ENCODE data around the gene SPON1. TPM values are rescaled to one million over a fixed set of nuclear protein-coding genes. Genes with fewer than 3 reads are reported as not detected.
"Not testable (repeated sequence)": the region's sequence is repeated elsewhere in the genome, so short reads cannot be mapped to it uniquely, and the experiment has no call there.

Gene SPON1
- total RNA-seq, 1 donor from 2014 or later: 5.0 TPM

DNA sequence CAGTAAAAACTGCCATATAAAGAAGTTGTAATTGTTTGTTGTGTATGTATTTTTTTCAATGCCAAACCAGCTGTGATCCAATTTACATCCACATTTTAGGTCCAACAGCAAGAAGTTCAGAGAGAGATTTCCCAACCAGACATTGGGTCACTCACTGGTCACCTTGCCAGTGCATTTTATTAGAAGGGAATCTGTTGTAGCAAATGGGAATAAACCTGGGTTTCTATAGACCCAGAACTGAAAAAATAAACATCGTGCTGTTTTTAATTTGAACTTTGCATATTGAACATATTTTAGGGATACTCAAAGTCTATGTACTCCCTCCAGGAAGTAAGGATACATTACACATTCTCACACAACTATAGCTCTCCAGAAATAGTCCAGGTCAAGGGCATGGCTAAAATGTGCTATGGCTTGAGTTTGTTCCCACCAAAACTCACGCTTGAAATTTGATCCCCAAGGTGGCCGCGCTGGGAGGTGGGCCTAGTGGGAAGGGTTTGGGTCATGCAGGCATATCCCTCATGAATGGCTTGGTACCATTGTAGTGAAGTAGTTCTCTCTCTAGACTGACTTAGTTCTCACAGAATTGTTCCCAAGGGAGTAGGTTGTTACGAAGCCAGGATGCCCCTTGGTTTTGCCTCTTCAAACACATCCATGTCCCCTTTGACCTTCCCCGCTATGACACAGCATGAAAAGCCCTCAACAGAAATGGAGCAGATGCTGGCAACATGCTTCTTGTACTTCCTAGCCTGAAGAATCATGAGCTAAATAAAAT is 305.5 kb downstream of the SPON1 start:
- intact Hi-C loops (cut with DNase I): no loop called here
- ATAC-seq (no peak), DNase-seq (ENCODE audit: missing footprints) (no peak)

DNA sequence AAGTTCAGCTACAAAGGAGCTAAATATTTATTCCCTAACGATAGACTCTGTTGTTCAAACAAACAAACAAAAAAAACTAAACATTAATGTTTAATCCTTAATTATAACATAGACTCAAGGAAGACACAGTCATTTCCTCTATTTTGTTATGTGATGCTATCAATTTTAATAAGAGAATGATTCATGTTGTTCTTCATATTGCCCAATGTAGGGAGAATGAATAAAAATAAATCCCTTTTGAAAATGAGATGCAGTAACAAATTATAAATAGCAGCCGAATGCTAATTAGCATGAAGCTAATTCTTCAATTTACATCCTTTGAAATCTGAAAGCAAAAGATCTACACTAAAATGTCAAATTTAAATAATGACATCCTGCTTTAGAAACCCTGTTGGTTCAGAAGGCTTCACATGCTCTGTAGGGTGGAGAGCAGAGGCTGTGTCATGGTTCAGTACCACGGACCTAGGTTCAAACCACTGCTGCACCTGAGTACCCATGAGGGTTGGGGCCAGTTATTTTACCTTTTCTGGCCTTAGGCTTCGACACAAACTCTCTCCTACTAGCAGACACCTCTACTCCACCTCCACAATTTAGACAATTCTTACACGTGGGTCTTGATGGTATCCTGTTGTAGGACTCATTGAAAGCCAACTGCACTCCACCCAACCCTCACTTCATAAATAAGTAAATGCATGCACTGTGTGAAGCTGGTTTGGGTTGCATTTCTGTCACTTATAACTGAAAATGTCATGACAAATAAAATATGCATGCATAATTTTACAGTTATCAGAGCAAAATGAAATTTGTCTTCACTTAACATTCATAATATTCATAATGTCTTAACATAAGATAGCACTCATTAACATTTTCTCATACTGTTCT is 307.4 kb downstream of the SPON1 start:
- no peak for DNase-seq (ENCODE audit: missing footprints)
- intact Hi-C loops (cut with DNase I): no loop called here

DNA sequence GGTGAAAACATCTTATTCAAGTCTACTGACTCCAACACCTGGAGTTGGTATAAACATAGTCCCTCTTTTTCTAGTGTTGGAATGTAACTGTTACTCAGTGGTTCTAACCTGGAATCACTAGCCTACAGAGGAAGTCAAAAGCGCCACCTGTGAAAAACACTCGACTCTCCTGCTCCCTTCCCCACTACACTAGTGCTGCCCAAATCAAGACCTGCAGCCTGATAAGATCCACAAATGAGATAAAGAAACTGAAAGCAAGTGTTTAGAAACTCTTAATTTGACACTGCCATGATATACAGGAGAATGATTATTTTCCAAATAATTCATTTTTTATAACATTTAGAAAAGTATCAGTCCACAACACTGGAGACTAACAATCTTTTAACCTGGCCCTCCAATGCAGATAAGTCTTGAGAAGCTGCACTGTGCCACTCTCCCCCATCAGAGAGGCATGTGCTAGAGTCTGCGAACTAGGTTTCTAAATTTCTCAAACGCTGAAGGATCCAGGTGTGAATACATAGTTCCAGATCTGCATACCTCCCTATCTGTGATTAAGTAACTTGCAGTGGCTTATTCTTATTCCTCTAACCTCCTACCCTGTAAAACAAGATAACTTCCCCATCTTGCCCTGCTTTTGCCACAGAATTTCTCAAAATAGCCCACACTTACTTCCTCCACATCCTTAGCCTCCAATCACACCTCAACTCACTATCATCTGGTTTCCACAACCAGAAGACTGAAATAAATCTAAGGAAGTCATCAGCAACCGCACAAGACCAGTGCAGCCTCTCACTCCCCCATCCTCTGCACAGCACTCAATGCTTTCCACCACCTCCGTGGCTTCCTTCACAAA is 308.4 kb downstream of the SPON1 start:
- ATAC-seq (no peak), DNase-seq (ENCODE audit: missing footprints) (no peak)
- intact Hi-C loops (cut with DNase I): no loop called here

More for the DNA sequence above, 307.4 kb downstream of the SPON1 start:
- ATAC-seq: no peak

DNA sequence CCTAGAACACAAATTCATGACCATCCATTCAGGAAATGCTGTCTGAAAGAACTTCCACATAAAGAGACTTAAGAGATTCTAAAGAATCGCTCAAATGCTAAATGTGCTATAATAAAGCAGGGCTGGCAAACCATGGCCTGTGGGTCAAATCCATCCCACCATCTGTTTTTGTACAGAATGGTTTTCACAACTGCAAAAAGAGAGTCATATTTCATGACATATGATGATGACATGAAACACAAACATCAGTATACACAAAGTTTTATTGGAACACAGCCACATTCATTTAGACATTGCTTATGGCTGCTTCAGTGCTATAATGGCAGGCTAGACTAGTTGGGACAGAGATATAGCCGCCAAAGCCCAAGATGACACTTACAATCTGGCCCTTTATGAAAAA is 311.4 kb downstream of the SPON1 start:
- intact Hi-C loops (cut with DNase I): no loop called here
- no peak for DNase-seq (ENCODE audit: missing footprints)
- no peak for ATAC-seq

DNA sequence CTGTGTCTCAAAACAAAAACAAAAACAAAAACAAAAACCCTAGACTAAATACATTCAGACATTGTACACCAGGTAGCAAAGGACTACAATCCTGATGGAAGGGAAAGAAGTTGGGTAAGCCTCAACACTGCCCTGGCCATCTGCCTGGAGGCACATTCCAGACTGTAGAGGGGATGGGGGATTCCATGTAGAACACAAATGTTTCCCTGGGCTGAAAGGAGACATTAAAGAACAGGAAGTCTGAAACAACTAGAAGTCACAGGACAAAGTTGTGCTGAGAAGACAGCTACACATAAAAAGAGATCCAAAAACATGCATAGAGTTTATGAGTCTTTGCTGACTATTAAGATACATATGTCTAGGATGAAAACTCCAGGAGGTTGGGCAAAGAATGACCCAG is 312.6 kb downstream of the SPON1 start:
- DNase-seq (ENCODE audit: missing footprints) (no peak), ATAC-seq (no peak)
- intact Hi-C loops (cut with DNase I): no loop called here

DNA sequence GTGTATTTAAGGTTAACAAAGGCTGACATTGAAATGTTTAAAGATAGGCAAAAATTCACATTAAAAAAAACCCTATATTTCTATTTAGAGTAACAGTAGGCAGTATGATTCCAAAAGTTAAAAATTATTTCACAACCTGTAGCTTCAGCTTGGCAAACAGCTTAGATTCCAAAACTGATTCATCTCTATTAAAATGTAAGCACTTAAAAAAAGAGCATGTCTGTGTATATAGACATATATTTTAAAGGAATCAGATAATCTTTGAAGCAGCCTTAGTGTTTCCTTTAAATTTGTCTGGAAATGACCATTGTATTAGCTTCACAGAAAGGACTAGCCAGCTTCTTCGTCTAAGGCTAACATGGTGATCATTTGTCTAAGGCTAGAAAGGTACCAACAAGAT is 316.3 kb downstream of the SPON1 start:
- ATAC-seq; DNase-seq (ENCODE audit: missing footprints); intact Hi-C loops (cut with DNase I): not testable (repeated sequence)

DNA sequence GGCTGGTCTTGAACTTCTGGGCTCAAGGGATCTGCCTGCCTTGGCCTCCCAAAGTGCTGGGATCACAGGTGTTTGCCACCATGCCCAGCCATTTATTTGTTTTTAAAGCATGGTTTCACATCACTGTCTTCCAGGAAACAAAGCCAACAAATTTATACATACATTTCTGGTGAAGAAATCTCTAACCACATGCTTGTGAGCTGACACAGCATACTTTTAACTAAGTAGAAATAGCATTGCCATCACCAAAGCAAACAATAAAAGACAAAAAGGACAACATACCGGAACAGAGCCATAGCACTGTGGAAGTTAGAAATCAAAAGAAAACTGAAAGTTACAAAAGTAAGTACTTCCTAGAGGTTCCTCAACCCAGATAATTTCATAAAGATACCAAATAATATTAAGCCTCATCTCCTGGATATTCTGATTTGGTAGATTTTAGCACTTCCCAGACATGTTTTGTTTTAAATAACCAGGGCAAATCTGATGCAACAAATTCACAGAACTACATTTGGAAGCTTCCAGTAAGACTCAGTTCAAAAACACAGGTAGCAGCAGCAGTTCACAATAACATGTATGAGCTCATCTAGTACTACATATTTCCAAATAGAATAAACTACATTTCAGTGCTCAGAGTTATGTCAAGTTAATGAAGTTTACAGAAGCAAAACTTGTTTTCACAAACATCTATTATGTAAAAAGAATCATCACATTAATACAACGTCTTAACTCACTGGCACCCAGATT is 325.8 kb downstream of the SPON1 start:
- DNase-seq (ENCODE audit: missing footprints) (no peak), ATAC-seq (no peak)
- intact Hi-C loops (cut with DNase I): no loop called here

DNA sequence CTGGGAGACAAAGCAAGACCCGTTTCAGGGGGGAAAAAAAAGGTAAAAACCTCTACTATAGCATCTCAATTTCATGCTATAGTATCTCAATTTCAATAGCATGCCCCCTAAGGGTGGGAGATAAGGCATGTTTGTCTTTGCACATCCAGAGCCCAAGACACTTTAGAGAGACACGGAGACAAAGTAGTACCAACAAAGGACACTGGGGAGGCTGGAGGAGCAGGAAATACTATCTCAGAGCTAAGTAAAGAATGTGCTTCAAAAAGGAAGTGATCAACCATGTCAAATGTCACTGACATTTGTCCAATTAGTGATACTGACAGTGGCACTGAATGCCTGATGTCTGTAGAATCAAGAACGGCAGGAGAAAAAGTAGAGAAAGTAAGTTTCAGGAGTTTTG is 327.9 kb downstream of the SPON1 start:
- no peak for DNase-seq (ENCODE audit: missing footprints)
- no peak for ATAC-seq
- intact Hi-C loops (cut with DNase I): no loop called here

DNA sequence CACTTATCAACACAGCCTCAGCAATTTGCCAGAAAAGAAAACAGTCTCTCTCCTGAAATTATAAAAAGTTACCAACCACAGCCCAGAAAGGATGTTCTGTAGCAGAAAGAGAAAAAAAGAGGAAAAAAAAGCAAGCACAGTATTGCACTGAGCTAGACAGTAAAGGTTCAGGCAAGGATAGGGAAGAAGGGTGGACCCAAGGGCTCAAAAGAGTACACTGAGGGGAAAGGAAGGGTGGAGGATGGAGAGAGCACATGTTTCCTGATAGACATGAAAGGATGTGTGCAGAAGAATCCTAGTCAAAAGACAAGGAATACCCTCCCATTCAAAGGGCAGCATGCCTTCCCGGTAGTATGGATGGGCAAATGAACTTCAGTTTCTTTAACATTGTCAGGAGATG is 337.4 kb downstream of the SPON1 start:
- intact Hi-C loops (cut with DNase I): loop anchor here (2.0 kb wide), 1 partner anchor 157 kb away; no protein-coding TSS in a partner anchor
- no peak for DNase-seq (ENCODE audit: missing footprints)

DNA sequence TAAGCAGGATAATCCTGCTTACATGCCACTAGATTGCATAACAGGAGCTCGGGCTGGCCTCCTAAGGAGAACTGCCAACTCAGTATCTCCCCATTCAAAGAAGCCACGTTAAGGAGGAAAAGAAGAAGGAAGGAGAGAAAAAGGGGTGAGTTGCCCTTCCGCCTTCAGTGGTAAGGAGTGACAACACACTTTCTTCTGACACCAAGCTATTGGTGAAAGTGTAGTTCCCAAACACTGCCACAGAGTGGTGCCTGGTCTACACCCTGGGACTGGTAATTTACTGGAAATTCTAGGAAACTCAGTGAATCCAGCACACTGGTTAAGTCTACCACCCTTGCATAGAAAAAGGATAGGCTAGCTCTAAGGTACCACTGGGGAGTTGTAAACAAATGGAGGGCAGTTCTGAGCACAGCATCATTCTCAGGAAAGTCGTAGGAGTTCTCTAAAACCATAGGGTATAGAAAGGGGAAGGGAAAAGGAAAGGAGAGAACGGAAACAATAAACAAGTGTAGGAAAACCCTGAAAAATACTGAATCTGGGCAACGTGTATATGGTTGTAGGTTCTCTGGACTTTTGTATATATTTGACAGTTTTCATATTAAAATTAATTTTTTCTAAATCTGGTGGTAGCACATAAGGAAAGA is 338.3 kb downstream of the SPON1 start:
- peak; percentile 91 for ATAC-seq
- no peak for DNase-seq (ENCODE audit: missing footprints)
- intact Hi-C loops (cut with DNase I): loop anchor here (2.0 kb wide), 1 partner anchor 156 kb away; no protein-coding TSS in a partner anchor

More for the DNA sequence above, 337.4 kb downstream of the SPON1 start:
- ATAC-seq: peak; percentile 43

DNA sequence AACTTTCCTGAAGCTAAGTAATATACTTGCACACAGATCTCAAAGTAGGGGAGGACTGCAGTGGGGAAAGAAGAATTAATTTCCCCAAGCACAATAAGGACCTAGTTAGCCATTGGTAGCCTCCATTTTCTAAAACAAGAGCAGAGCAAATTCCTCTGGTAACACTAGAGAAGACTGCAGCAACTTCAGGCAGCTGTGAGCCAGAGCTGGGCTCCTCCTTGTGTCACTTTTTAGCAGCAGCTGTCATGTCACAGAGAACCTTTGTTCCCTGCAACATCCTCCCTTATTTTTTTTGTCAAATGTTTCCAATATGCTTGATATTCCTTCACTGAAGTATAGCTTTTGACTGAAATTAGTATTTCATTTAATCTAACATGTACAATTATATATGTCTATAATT is 342.1 kb downstream of the SPON1 start:
- no peak for DNase-seq (ENCODE audit: missing footprints)
- intact Hi-C loops (cut with DNase I): no loop called here
- ATAC-seq: no peak

DNA sequence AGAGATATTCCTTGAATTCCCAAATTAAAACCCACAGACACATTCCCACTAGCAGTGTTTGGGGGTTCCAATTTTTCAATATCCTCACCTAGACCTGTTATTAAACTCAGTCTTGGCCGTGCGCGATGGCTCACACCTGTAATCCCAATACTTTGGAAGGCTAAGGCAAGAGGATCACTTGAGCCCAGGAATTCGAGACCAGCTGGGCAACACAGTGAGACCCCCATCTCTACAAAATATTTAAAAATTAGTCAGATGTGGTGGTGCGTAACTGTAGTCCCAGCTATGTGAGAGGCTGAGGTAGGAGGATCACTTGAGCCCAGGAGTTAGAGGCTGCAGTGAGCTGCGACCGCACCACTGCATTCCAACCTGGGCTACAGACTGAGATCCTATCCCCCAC is 343.1 kb downstream of the SPON1 start:
- intact Hi-C loops (cut with DNase I): no loop called here
- DNase-seq (ENCODE audit: missing footprints): no peak
- no peak for ATAC-seq

DNA sequence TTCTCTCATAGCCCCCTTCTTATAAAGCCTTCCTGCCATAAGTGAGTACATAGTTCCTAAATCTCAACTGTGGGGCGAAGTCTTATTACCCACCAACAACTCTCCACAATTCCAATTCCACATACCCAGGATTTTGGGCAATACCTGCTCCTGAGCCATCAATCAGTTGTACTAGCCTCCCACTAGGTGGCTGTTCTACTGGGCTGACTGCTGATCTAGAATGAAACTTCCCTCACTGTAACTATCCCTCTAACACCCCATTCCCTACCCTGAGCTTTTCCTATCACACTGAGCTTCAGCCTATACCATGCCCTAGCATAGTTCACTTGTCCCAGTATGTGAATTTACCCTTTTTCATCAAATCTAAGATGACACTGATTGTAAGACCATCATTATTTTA is 344.0 kb downstream of the SPON1 start:
- no peak for DNase-seq (ENCODE audit: missing footprints)
- intact Hi-C loops (cut with DNase I): no loop called here

DNA sequence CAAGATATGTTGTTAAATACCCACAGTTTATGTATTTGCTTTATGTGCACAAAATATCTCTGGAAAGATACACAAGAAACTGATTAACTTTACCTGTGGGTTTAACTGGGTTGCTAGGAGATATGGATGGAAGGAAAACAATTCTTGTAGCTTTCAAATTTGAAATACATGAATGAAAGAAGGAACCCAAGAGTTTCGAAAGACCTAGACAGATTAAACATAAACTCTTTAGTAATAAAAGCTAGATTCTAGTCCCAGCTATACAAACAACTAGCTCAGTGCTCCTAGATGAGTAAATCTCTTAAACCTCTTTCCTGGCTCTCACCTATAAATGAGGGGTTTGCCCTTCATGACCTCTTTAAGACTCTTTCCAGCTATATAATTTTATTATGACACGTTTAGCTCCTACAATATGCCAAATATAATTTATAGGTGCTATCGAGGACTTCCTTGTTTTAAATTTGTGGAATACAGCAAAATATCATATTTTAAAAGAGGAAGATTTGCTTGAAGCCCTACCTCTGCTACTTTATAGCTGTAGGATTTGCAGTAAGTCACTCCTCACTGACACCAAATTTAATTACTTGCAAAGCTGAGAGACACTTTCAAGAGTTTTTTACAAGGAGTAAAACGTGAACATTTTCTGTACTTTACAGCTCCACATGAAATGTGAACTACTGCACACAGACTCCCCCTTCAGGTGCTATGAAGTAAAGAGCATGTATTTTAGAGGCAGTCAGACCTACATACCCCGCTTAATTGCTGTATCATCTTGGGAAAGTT is 345.8 kb downstream of the SPON1 start:
- ATAC-seq (peak; percentile 60), DNase-seq (ENCODE audit: missing footprints) (no peak)
- intact Hi-C loops (cut with DNase I): no loop called here

More for the DNA sequence above, 344.0 kb downstream of the SPON1 start:
- no peak for ATAC-seq

DNA sequence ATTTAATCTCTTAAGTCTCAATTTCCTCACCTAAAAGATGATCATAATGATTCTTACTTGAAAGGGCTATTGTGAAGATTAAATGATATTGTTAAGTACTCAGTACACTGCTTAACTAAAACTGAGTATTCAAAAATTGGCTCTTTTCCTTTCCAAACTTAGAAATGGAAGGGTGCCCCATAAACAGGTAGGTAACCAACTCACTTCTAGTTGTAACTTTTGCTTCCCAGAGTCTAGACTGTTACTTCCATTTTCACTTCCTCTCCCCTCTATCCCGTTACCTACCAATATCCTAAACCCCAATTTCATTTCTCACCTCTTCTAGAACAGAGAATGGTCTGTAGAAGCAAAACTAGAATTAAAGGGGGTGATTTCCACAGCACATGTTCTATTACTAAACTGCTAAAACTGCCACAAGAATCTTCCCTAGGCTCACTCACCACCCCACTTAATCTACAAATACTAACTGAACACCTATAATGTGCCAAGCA is 346.4 kb downstream of the SPON1 start:
- intact Hi-C loops (cut with DNase I): no loop called here
- no peak for DNase-seq (ENCODE audit: missing footprints)

DNA sequence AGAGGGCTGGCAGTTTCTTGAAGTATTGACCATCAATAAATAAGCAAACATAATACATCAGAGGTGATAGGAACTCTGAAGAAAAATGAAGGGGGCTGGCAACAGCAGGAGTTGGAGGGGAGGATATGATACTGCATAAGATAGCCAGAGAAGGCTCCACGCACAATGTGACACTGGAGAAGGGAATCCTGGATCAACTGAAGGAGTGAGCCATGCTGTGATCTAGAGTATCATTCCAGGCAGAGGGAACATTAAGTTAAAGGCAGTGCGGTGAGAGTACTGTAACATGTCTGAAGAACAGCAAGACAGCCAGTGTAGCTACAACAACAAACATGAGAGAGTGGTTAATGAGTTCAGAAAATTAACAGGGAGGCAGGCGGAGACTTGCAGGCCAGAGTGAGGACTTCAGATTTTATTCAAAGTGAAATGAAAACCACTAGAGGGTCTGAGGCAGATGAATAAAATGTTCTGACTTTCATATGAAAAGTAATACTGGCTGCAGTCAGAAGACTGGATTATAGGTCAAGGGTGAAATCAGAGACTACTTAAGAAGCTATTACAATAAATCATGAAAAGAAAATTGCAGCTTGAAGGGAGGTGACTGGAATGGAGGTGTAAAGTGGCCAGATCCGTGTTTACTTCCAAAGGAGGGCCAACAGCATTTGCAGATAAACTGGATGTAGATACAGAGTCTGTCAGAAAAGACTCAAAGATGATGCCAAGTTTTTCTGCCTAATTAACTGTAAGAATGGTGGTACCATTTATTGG is 347.1 kb downstream of the SPON1 start:
- intact Hi-C loops (cut with DNase I): loop anchor here (5.0 kb wide), 1 partner anchor 53 kb away; no protein-coding TSS in a partner anchor
- no peak for DNase-seq (ENCODE audit: missing footprints)
- ATAC-seq: no peak

More for the DNA sequence above, 346.4 kb downstream of the SPON1 start:
- no peak for ATAC-seq
